ENCODE results near the gene DENND4C.

DENND4C gene

GRCh38 chr9:19320495-19320894 lies 90.0 kb downstream of the DENND4C start:
- no peak overlapping the region for H2AFZ ChIP-seq (ENCODE audit: low read depth, low read length)
- no peak overlapping the region for H3K4me2 ChIP-seq (ENCODE audit: low read length)
- 0 out of 2 replicates have a peak, but pooled peaks cover 13% of the 10 kb centered on the region for H4K20me1 ChIP-seq (ENCODE audit: insufficient read depth, low read length)

GRCh38 chr9:19331877-19332276 lies 101.4 kb downstream of the DENND4C start:
- no peak overlapping the region for H3K9ac ChIP-seq (ENCODE audit: low read length)
- H3K27ac ChIP-seq (ENCODE audit: low read length) = no peak overlapping the region
- H3K79me2 ChIP-seq (ENCODE audit: low read length) = no peaks in the 10 kb centered on the region
- H3K4me3 ChIP-seq (ENCODE audit: low read length) = no peak overlapping the region
- no peak for TF ChIP-seq EZH2phosphoT487 (IDR thresholded peaks at IDR 0.05; ENCODE audit: low read depth)
- TF ChIP-seq CTCF (IDR thresholded peaks at IDR 0.05; ENCODE audit: low read depth, low read length) = no peak
- H3K27me3 ChIP-seq (ENCODE audit: low read depth, low read length) = no peaks in the 10 kb centered on the region
- no peak overlapping the region for H3K4me2 ChIP-seq (ENCODE audit: low read length)
- H4K20me1 ChIP-seq (ENCODE audit: insufficient read depth, low read length) = no peaks in the 10 kb centered on the region
- peaks cover 41% of the 10 kb centered on the region for H3K36me3 ChIP-seq (replicated peaks; ENCODE audit: low read depth, low read length)
- H3K4me1 ChIP-seq (ENCODE audit: low read length) = no peaks in the 10 kb centered on the region
- H2AFZ ChIP-seq (ENCODE audit: low read depth, low read length) = no peak overlapping the region
- H3K9me3 ChIP-seq (ENCODE audit: insufficient read depth, low read length) = no peaks in the 10 kb centered on the region

More at GRCh38 chr9:19320495-19320894, 90.0 kb downstream of the DENND4C start:
- Histone ChIP-seq H3K4me3 (ENCODE audit: low read length) (no peak overlapping the region), H3K27me3 (ENCODE audit: low read depth, low read length) (no peaks in the 10 kb centered on the region), H3K9ac (ENCODE audit: low read length) (no peak overlapping the region), H3K36me3 (replicated peaks; ENCODE audit: low read depth, low read length) (peaks cover 41% of the 10 kb centered on the region), H3K9me3 (ENCODE audit: insufficient read depth, low read length) (no peaks in the 10 kb centered on the region), H3K27ac (ENCODE audit: low read length) (no peak overlapping the region), H3K79me2 (ENCODE audit: low read length) (0 out of 2 replicates have a peak, but pooled peaks cover 4% of the 10 kb centered on the region), H3K4me1 (ENCODE audit: low read length) (no peaks in the 10 kb centered on the region)
- no peak for TF ChIP-seq EZH2phosphoT487 (IDR thresholded peaks at IDR 0.05; ENCODE audit: low read depth)
- no peak for TF ChIP-seq CTCF (IDR thresholded peaks at IDR 0.05; ENCODE audit: low read depth, low read length)

GRCh38 chr9:19336166-19336565 lies 105.7 kb downstream of the DENND4C start:
- Histone ChIP-seq H3K4me3 (ENCODE audit: low read length) (no peak overlapping the region), H2AFZ (ENCODE audit: low read depth, low read length) (no peak overlapping the region), H3K79me2 (ENCODE audit: low read length) (0 out of 2 replicates have a peak, but pooled peaks cover 4% of the 10 kb centered on the region), H3K27ac (ENCODE audit: low read length) (no peak overlapping the region), H3K27me3 (ENCODE audit: low read depth, low read length) (no peaks in the 10 kb centered on the region), H3K4me2 (ENCODE audit: low read length) (no peak overlapping the region), H3K9ac (ENCODE audit: low read length) (no peak overlapping the region), H3K4me1 (ENCODE audit: low read length) (no peaks in the 10 kb centered on the region), H4K20me1 (ENCODE audit: insufficient read depth, low read length) (peaks cover 20% of the 10 kb centered on the region; the same call in 1 of the 2 replicates), H3K36me3 (replicated peaks; ENCODE audit: low read depth, low read length) (peaks cover 48% of the 10 kb centered on the region), H3K9me3 (ENCODE audit: insufficient read depth, low read length) (no peaks in the 10 kb centered on the region)
- TF ChIP-seq EZH2phosphoT487 (IDR thresholded peaks at IDR 0.05; ENCODE audit: low read depth) (no peak), CTCF (IDR thresholded peaks at IDR 0.05; ENCODE audit: low read depth, low read length) (no peak)

GRCh38 chr9:19342947-19343346 lies 112.5 kb downstream of the DENND4C start:
- Histone ChIP-seq H3K9me3 (ENCODE audit: insufficient read depth, low read length) (no peaks in the 10 kb centered on the region), H3K36me3 (replicated peaks; ENCODE audit: low read depth, low read length) (peaks cover 59% of the 10 kb centered on the region), H3K4me1 (ENCODE audit: low read length) (no peaks in the 10 kb centered on the region), H4K20me1 (ENCODE audit: insufficient read depth, low read length) (peaks cover 14% of the 10 kb centered on the region; the same call in 1 of the 2 replicates), H3K4me3 (ENCODE audit: low read length) (no peak overlapping the region), H3K79me2 (ENCODE audit: low read length) (0 out of 2 replicates have a peak, but pooled peaks cover 4% of the 10 kb centered on the region), H3K27ac (ENCODE audit: low read length) (no peak overlapping the region), H3K4me2 (ENCODE audit: low read length) (no peak overlapping the region), H3K27me3 (ENCODE audit: low read depth, low read length) (no peaks in the 10 kb centered on the region), H2AFZ (ENCODE audit: low read depth, low read length) (no peak overlapping the region), H3K9ac (ENCODE audit: low read length) (no peak overlapping the region)
- TF ChIP-seq EZH2phosphoT487 (IDR thresholded peaks at IDR 0.05; ENCODE audit: low read depth) (no peak), CTCF (IDR thresholded peaks at IDR 0.05; ENCODE audit: low read depth, low read length) (no peak)
